Measurements from ENCODE around the gene ADAMTSL1. TPM values are rescaled to one million over a fixed set of nuclear protein-coding genes. Genes with fewer than 3 reads are reported as not detected.

Gene ADAMTSL1
- total RNA-seq, 6 experiments from 2014 or later = 37.3 to 98.1 (median 90.8) TPM

GRCh38 chr9:18678821-18679590 is 205.1 kb downstream of the ADAMTSL1 start:
- H3K27me3 Mint-ChIP-seq (ENCODE audit: insufficient read depth) = no peaks in the 10 kb centered on the region
- no peak overlapping the region for H3K27ac Mint-ChIP-seq
- H3K36me3 Mint-ChIP-seq (ENCODE audit: low read depth) = peaks cover 32% of the 10 kb centered on the region
- H3K4me3 Mint-ChIP-seq = no peak overlapping the region
- no peak for DNase-seq
- no peak for TF ChIP-seq CTCF (IDR thresholded peaks at IDR 0.05)
- peaks cover 22% of the 10 kb centered on the region for H3K4me1 Mint-ChIP-seq (ENCODE audit: low read depth)
- no peaks in the 10 kb centered on the region for H3K9me3 Mint-ChIP-seq

- DNase-seq = no peak
- Mint-ChIP-seq H3K4me3 (no peak overlapping the region), H3K4me1 (ENCODE audit: low read depth) (no peaks in the 10 kb centered on the region), H3K27me3 (ENCODE audit: insufficient read depth) (peaks cover 3% of the 10 kb centered on the region; the same call in 1 of the 2 replicates), H3K27ac (no peak overlapping the region), H3K9me3 (no peaks in the 10 kb centered on the region), H3K36me3 (ENCODE audit: low read depth) (peaks cover 31% of the 10 kb centered on the region)
- no peak for TF ChIP-seq CTCF (IDR thresholded peaks at IDR 0.05)
These were observed 209.0 kb downstream of the ADAMTSL1 start for GRCh38 chr9:18682907-18683306.

- Mint-ChIP-seq H3K4me1 (ENCODE audit: low read depth) (no peaks in the 10 kb centered on the region), H3K36me3 (ENCODE audit: low read depth) (peaks cover 31% of the 10 kb centered on the region), H3K9me3 (no peaks in the 10 kb centered on the region), H3K4me3 (no peak overlapping the region), H3K27ac (no peak overlapping the region), H3K27me3 (ENCODE audit: insufficient read depth) (peaks cover 3% of the 10 kb centered on the region; the same call in 1 of the 2 replicates)
- TF ChIP-seq CTCF (IDR thresholded peaks at IDR 0.05) = no peak
- DNase-seq = no peak
These were observed 209.4 kb downstream of the ADAMTSL1 start for GRCh38 chr9:18683312-18683711.

- no peaks in the 10 kb centered on the region for H3K4me1 Mint-ChIP-seq (ENCODE audit: low read depth)
- no peak overlapping the region for H3K27ac Mint-ChIP-seq
- no peak overlapping the region for H3K4me3 Mint-ChIP-seq
- peaks cover 31% of the 10 kb centered on the region for H3K36me3 Mint-ChIP-seq (ENCODE audit: low read depth)
- H3K27me3 Mint-ChIP-seq (ENCODE audit: insufficient read depth) = peaks cover 3% of the 10 kb centered on the region; the same call in 1 of the 2 replicates
- H3K9me3 Mint-ChIP-seq = no peaks in the 10 kb centered on the region
- no peak for TF ChIP-seq CTCF (IDR thresholded peaks at IDR 0.05)
- no peak for DNase-seq
These were observed 209.9 kb downstream of the ADAMTSL1 start for GRCh38 chr9:18683851-18684250.

GRCh38 chr9:18684593-18685317 is 210.8 kb downstream of the ADAMTSL1 start:
- TF ChIP-seq CTCF (IDR thresholded peaks at IDR 0.05) = no peak
- no peaks in the 10 kb centered on the region for H3K9me3 Mint-ChIP-seq
- H3K27ac Mint-ChIP-seq = peak overlapping the region; percentile 6; the same call in 1 of the 2 replicates
- H3K4me3 Mint-ChIP-seq = no peak overlapping the region
- H3K27me3 Mint-ChIP-seq (ENCODE audit: insufficient read depth) = peaks cover 3% of the 10 kb centered on the region; the same call in 1 of the 2 replicates
- peaks cover 32% of the 10 kb centered on the region for H3K36me3 Mint-ChIP-seq (ENCODE audit: low read depth)
- peaks cover 3% of the 10 kb centered on the region; the same call in 1 of the 2 replicates for H3K4me1 Mint-ChIP-seq (ENCODE audit: low read depth)
- DNase-seq = no peak
